HG02763 (cell line): Measurements from ENCODE around the gene YJU2.
A peak's percentile ranks its signal among the peaks of the same experiment; 100 is the strongest.
"Not testable (repeated sequence)": the region's sequence is repeated elsewhere in the genome, so short reads cannot be mapped to it uniquely, and the experiment has no call there.

Source experiments
- ATAC-seq: cut with Tn5 transposase; IDR thresholded peaks from one replicate; pipeline ENCODE4 v1.9.1; 2021; ENCODE audit warnings: mild to moderate bottlenecking, moderate library complexity; ENCODE audit not compliant: unreplicated experiment

YJU2 gene

DNA sequence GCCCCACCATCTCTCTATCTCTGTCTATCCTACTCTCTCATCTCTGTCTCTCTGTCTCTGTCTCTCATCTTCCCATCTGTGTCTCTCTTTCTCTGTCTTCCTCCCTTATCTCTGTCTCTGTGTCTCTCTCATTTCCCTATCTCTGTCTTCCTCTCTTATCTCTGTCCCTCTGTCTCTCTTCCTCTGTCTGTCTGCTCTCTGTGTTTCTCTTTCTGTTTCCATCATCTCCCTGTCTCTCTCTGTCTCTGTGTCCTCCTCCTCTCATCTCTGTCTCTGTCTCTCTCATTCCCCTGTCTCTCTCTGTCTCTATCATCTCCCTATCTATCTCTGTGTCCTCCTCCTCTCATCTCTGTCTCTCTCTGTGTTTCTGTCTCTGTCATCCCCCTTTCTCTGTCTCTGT is 19.1 kb upstream of the YJU2 start:
- no peak for ATAC-seq

DNA sequence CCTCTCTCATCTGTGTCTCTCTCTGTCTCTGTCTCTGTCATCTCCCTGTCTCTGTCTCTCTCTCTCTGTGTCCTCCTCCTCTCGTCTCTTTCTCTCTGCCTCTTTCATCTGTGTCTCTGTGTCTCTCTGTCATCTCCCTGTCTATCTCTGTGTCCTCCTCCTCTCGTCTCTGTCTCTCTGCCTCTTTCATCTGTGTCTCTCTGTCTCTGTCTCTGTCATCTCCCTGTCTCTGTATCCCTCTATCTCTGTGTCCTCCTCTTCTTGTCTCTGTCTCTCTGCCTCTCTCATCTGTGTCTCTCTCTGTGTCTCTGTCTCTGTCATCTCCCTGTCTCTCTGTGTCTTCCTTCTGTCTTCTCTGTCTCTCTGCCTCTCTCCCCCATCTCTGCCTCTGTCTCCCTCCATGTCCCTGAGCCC is 18.1 kb upstream of the YJU2 start:
- no peak for ATAC-seq

- ATAC-seq, result peak; percentile 54
Measured at GRCh38 chr19:4229179-4229931, 17.5 kb upstream of the YJU2 start, which contains the start of gene EBI3. TSS of gene EBI3 (plus strand) at chr19:4229523. CDS start at chr19:4229551, 28 bp downstream.

DNA sequence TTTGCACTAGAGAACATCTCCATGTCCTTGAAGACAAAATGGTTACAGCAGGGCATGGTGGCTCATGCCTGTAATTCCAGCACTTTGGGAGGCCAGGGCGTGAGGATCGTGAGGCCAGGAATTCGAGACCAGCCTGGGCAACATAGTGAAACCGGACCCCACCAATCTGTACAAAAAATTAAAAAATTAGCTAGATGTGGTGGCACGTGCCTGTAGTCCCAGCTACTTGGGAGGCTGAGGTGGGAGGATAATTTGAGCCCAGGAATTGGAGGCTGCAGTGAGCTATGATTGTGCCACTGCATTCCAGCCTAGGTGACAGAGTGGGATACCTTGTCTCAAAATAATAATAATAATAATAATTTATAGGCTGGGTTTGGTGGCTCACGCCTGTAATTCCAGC is 16.6 kb upstream of the YJU2 start:
- ATAC-seq, result not testable (repeated sequence)

GRCh38 chr19:4231521-4231920 is 15.4 kb upstream of the YJU2 start:
- not testable (repeated sequence) for ATAC-seq

DNA sequence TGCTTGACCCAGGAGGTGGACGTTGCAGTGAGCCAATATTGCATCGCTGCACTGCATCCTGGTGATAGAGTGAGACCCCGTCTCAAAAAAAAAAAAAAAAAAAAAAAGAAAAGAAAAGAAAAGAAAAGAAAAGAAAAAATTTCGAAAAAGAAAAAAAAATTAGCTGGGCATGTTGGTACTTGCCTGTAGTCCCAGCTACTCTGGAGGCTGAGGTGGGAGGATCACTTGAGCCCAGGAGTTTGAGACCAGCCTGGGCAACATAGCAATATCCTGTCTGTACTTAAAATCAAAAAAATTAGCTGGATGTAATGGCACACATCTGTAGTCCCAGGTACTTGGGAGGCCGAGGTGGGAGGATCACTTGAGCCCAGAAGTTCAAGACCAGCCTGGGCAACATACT is 14.7 kb upstream of the YJU2 start:
- ATAC-seq, result not testable (repeated sequence)

- ATAC-seq, result no peak
Measured at GRCh38 chr19:4232614-4233281, 14.1 kb upstream of the YJU2 start.

DNA sequence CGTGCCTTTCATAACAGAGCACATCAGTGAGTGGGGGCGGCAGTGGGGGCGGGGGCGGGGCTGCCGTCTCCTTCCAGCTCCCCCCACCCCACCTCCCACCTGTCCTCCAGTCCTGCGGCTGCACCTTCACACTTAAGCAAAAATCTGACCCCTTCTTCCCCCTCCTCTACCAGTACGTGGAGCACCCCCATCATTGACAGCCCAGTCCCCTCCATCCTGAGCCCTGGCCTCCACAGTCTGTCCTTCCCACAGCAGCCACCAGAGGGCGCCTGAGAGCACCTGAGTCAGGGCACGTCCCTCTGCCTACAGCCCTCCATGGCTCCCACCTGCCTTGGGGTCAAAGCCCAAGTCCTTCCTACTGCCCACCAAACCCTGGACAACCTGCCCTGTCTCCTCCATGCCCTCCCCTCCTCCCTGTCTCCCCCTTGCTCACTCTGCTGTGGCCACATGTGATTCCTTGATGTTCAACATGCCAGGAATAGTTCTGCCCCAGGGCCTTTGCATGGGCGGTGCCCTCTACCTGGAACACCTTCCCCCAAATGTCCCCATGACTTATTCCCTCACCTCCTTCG is 13.5 kb upstream of the YJU2 start:
- ATAC-seq, result no peak

DNA sequence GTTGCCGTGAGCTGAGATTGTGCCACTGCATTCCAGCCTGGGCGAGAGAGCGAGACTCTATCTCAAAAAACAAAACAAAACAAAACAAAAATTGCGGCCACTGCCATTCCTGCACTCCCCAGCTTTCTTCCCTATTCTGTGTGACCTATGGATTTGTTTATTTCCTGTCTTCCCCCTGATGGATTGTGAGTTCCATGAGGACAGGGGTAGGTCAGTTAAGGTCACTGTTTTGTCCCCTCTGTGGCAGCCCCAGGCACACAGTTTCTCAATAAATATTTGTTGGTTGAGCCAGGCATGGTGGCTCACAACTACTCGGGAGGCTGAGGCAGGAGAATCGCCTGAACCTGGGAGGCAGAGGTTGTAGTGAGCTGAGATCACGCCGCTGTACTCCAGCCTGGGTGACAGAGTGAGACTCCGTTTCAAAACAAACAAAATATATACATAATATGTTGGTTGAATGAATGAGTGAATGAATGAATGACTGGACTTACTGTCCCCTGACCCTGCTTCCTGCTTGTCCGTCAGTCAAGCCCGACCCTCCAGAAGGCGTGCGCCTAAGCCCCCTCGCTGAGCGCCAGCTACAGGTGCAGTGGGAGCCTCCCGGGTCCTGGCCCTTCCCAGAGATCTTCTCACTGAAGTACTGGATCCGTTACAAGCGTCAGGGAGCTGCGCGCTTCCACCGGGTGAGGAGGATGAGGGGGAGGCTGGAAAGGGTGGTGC is 12.6 kb upstream of the YJU2 start:
- no peak for ATAC-seq

DNA sequence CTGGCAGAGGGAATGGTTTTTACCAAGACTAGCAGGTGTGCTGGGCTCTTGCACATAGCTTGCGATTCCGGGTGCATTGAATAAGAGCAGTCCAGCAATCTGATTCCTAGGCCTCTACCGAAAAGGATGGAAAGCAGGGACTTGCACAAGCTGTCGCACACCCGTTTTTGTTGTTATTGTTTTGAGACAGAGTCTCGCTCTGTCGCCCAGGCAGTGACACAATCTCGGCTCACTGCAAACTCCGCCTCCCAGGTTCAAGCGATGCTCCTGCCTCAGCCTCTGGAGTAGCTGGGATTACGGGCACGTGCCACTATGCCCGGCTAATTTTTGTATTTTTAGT is 12.0 kb upstream of the YJU2 start:
- ATAC-seq, result no peak

GRCh38 chr19:4237510-4237909 is 9.4 kb upstream of the YJU2 start:
- not testable (repeated sequence) for ATAC-seq

DNA sequence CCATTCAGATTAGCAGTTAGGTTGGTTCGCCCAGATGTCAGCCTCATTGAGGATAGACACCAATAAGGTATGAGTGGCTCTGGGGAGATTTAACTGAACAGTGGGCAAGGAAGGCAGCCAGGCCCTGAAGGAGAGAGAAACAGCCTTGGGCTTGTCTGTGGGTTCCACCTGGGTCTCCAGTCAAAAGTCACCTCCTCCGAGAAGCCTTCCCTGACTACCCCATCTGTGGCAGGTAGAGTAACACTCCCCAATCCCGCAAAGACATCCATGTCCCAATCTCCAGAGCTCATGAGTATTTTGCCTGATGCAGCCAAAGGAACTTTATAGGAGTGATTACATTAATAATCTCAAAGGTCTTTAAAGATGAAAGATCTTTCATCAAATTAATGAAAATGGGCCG is 8.0 kb upstream of the YJU2 start:
- no peak for ATAC-seq

DNA sequence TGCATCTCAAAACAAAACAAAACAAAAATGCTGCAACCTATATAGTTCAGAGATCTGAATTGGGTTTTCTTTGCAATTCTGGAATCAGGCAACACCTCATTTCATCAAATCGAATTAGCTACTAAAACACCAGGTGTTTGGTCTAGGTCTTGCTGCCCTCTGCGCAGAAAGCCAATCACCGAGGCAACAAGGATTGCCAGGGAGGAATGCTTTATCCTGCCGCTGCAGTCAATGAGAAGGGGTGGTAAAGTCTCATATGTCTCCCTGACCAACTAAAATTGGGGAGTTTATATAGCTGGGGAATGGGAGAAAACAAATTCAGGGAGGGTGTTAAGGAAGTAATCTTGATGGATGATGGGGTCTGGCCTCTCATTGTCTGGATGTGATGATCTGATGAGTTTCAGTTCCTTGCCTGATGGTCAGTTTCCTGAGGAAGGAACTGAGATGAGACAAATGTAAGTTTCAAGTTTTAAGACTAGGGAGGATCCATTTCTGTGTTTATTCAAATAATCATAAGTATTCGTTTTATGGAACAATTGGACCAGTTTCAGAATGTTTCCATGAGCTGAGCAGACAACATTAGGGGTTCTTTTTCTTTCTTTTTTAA is 5.0 kb upstream of the YJU2 start:
- ATAC-seq, result no peak

- ATAC-seq, result not testable (repeated sequence)
Measured at GRCh38 chr19:4245938-4246337, 942 bp upstream of the YJU2 start.

GRCh38 chr19:4256563-4256962 is 9.7 kb downstream of the YJU2 start:
- ATAC-seq, result no peak

DNA sequence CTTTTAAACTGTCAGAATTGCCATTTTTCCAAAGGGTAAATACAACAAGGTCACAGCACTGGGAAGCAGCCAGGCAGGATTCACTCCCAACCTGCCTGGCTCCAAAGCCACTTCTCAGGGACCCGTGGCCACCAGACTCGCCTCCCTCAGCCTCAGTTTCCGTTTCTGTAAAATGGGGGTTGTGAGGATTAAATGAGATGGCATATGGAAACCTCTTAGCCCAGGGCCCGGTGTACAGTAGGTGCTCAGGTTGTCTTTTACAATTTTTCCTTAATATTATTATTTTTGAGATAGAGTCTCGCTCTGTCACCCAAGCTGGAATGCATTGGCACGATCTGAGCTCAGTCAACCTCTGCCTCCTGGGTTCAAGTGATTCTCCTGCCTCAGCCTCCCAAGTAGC is 10.1 kb downstream of the YJU2 start:
- ATAC-seq, result no peak

GRCh38 chr19:4258181-4258580 is 11.3 kb downstream of the YJU2 start:
- no peak for ATAC-seq

DNA sequence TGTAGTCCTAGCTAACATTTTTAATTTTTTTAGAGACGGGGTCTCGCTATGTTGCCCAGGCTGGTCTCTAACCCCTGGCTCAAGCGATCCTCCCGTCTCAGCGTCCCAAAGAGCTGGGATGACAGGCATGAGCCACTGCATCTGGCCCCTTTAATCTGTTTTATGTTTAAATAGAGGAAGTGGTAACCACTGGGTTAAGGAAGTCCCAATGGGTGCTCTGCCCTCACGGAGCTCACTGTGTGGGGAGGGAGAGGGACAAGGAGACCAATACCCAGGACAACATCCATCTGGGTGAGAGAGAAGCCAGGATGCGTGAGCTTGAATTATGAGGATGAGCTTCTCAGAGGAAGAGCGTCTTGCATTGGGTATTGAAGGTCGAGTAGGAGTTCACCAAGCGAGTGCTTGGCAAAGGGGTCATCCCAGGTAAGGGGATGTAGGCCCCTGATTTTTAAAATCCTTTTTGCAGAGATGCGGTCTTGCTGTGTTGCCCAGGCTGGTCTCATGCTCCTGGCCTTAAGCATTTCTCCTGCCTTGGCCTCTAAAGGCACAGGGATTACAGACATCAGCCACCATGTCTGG is 13.8 kb downstream of the YJU2 start:
- no peak for ATAC-seq

- no peak for ATAC-seq
Measured at GRCh38 chr19:4264812-4265211, 17.9 kb downstream of the YJU2 start.

- ATAC-seq, result no peak
Measured at GRCh38 chr19:4266253-4267000, 19.5 kb downstream of the YJU2 start.
